Measurements from ENCODE around the gene MPST.

The MPST gene

GRCh38 chr22:37033605-37034430 is 14.3 kb downstream of the MPST start:
- no peak overlapping the region for H3K4me3 ChIP-seq (ENCODE audit: low read depth, low read length)
- TF ChIP-seq, protein P1, sequence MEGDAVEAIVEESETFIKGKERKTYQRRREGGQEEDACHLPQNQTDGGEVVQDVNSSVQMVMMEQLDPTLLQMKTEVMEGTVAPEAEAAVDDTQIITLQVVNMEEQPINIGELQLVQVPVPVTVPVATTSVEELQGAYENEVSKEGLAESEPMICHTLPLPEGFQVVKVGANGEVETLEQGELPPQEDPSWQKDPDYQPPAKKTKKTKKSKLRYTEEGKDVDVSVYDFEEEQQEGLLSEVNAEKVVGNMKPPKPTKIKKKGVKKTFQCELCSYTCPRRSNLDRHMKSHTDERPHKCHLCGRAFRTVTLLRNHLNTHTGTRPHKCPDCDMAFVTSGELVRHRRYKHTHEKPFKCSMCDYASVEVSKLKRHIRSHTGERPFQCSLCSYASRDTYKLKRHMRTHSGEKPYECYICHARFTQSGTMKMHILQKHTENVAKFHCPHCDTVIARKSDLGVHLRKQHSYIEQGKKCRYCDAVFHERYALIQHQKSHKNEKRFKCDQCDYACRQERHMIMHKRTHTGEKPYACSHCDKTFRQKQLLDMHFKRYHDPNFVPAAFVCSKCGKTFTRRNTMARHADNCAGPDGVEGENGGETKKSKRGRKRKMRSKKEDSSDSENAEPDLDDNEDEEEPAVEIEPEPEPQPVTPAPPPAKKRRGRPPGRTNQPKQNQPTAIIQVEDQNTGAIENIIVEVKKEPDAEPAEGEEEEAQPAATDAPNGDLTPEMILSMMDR (IDR thresholded peaks at IDR 0.05; ENCODE audit: low read depth, low read length): no peak
- no peak for DNase-seq (ENCODE audit: low read depth, low spot score)
- in situ Hi-C loops (cut with HindIII; ENCODE audit: low sequenced_read_pairs): no loop called here

- in situ Hi-C loops (cut with HindIII; ENCODE audit: low sequenced_read_pairs): no loop called here
- no peak overlapping the region for H3K4me3 ChIP-seq (ENCODE audit: low read depth, low read length)
- TF ChIP-seq, protein P1 (IDR thresholded peaks at IDR 0.05; ENCODE audit: low read depth, low read length): no peak
- no peak for DNase-seq (ENCODE audit: low read depth, low spot score)
Measured at GRCh38 chr22:37036655-37037377, 17.3 kb downstream of the MPST start.

DNA sequence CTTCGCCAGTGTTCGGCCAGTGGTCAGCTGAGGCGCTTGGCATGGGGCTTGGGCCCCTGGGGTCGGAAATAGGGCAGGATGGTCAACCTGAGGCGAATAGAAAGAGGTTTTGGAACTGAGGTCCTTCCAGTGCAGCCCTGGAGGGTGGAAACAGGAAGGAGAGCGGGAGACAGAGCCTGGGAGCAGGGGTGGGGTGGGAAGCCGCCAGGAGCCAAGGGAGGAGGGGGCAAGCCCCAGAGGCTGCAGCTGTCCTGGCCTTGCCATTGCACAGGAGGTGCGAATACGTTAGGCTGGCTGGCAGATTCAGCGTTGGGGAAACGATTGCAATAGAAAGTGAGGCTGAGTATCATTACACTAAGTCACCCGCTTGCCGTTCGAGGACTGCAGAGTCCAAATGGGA is 18.1 kb downstream of the MPST start:
- DNase-seq (ENCODE audit: low read depth, low spot score): no peak
- TF ChIP-seq, protein P1 (IDR thresholded peaks at IDR 0.05; ENCODE audit: low read depth, low read length): no peak
- no peak overlapping the region for H3K4me3 ChIP-seq (ENCODE audit: low read depth, low read length)
- in situ Hi-C loops (cut with HindIII; ENCODE audit: low sequenced_read_pairs): no loop called here

DNA sequence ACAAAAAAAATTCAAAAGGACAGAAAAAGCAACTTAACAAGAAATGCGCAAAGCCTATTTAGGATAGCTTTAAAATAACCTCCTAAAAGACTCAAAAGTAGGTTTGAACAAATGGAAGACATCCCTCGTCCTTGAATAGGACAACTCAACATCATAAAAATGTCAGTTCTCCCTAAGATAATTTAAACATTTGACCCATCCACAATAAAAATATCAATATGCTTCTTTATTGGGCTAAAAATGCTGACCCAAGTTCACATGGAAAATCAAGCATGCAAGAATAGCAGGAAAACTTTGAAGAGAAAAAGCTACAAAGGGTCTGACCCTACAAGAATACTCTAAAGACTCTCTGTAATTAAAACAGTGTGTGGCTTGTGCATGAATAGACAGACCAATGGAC is 19.9 kb downstream of the MPST start:
- in situ Hi-C loops (cut with HindIII; ENCODE audit: low sequenced_read_pairs): no loop called here
- DNase-seq (ENCODE audit: low read depth, low spot score): no peak
- TF ChIP-seq, protein P1 (IDR thresholded peaks at IDR 0.05; ENCODE audit: low read depth, low read length): no peak
- H3K4me3 ChIP-seq (ENCODE audit: low read depth, low read length): no peak overlapping the region

DNA sequence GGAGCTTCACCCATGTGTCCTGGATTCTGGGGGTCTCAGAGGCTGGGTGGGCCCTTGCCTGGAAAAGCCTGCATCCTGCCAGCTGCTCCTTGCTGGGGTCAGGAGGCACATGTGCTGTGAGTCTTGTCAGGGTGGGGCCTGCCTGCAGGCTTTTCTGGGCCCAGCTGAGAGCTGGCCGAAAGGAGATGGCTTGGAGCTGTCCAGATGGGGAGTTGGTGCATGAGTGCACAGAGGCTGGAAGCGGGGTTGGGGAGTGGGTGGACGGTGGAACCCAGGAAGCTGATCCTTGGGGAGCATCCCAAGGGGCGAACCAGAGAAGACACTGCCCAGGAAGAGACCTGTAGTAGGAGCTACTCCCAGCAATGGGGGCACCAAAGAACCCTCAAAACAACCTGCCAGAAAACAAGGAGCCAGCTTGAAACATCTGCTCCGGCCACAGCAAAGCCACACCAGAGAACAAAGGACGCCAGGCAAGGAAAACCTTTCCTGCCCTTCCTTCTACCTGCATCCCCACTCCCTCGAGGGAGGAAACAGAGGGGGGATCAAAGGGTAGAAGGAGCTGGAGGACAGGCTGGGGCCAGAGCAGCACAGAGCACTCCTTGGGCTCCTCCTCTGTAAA is 23.8 kb downstream of the MPST start:
- no peak for DNase-seq (ENCODE audit: low read depth, low spot score)
- in situ Hi-C loops (cut with HindIII; ENCODE audit: low sequenced_read_pairs): no loop called here
- no peak overlapping the region for H3K4me3 ChIP-seq (ENCODE audit: low read depth, low read length)
- TF ChIP-seq, protein P1 (IDR thresholded peaks at IDR 0.05; ENCODE audit: low read depth, low read length): no peak

GRCh38 chr22:37043828-37044538 is 24.4 kb downstream of the MPST start:
- no peak overlapping the region for H3K4me3 ChIP-seq (ENCODE audit: low read depth, low read length)
- TF ChIP-seq, protein P1 (IDR thresholded peaks at IDR 0.05; ENCODE audit: low read depth, low read length): peak; percentile 45
- no peak for DNase-seq (ENCODE audit: low read depth, low spot score)
- in situ Hi-C loops (cut with HindIII; ENCODE audit: low sequenced_read_pairs): no loop called here

Measured in astrocyte of the spinal cord (primary cell).